ENCODE measurements around the gene KLHL15.

GRCh38 chrX:24063488-24063887 is 36.5 kb upstream of the KLHL15 start:
- no peak for TF ChIP-seq CTCF (IDR thresholded peaks at IDR 0.05)
- no peak for TF ChIP-seq POLR2A (IDR thresholded peaks at IDR 0.05)
